Panc1 (cell line): ENCODE data around the gene DEPDC1.
"Not testable (repeated sequence)": the region's sequence is repeated elsewhere in the genome, so short reads cannot be mapped to it uniquely, and the experiment has no call there.

Experiments
- CTCF ChIP-seq: fragments of 450-650 bp; IDR thresholded peaks from 2 replicates; pipeline ENCODE4 v1.5.1; 2017; ENCODE audit warnings: mild to moderate bottlenecking
- POLR2AphosphoS5 ChIP-seq: IDR thresholded peaks from 2 replicates; pipeline ENCODE4 v1.6.1; 2012; ENCODE audit warnings: mild to moderate bottlenecking, low read depth, low read length, moderate library complexity
- REST ChIP-seq, 2 experiments: IDR thresholded peaks; 2 replicates each; pipeline ENCODE4 v1.6.1; 2011 to 2012; ENCODE audit warnings: low read depth in 2 of 2, control low read depth in 1 of 2, low read length in 1 of 2, mild to moderate bottlenecking in 1 of 2, moderate library complexity in 1 of 2; ENCODE audit not compliant: insufficient read depth in 1 of 2
- SIN3A ChIP-seq: IDR thresholded peaks from 2 replicates; pipeline ENCODE4 v1.6.1; 2012; ENCODE audit warnings: low read depth, mild to moderate bottlenecking, low read length, moderate library complexity, borderline replicate concordance; ENCODE audit not compliant: insufficient read depth

- TF ChIP-seq CTCF; POLR2AphosphoS5; REST (IDR thresholded peaks at IDR 0.05; ENCODE audit: insufficient read depth in 1 of 2, low read depth in 2 of 2, low read length in 1 of 2); SIN3A: not testable (repeated sequence)
These were observed 4.6 kb downstream of the DEPDC1 start for GRCh38 chr1:68492255-68492654.
